ENCODE results near the gene GULP1. TPM values are rescaled to one million over a fixed set of nuclear protein-coding genes. Genes with fewer than 3 reads are reported as not detected.
A peak's percentile ranks its signal among the peaks of the same experiment; 100 is the strongest.

The GULP1 gene
- total RNA-seq, 1 donor from 2014 or later: 29.5 TPM

- Mint-ChIP-seq H3K36me3 (ENCODE audit: low read depth) (no peaks in the 10 kb centered on the region), H3K9me3 (ENCODE audit: low read depth) (no peaks in the 10 kb centered on the region), H3K4me1 (ENCODE audit: low read depth) (peaks cover 69% of the 10 kb centered on the region), H3K27me3 (ENCODE audit: low read depth) (no peaks in the 10 kb centered on the region), H3K27ac (ENCODE audit: unreplicated experiment) (peak overlapping the region; percentile 86), H3K4me3 (ENCODE audit: unreplicated experiment) (peak overlapping the region; percentile 0)
- DNase-seq (ENCODE audit: low spot score): no peak
- TF ChIP-seq CTCF (IDR thresholded peaks at IDR 0.05): peak; percentile 25
Measured at GRCh38 chr2:188322569-188323551, 31.2 kb downstream of the GULP1 start.

GRCh38 chr2:188324067-188324466, 32.4 kb downstream of the GULP1 start:
- H3K36me3 Mint-ChIP-seq (ENCODE audit: low read depth): no peaks in the 10 kb centered on the region
- peaks cover 58% of the 10 kb centered on the region for H3K4me1 Mint-ChIP-seq (ENCODE audit: low read depth)
- no peak for TF ChIP-seq CTCF (IDR thresholded peaks at IDR 0.05)
- H3K27ac Mint-ChIP-seq (ENCODE audit: unreplicated experiment): no peak overlapping the region
- DNase-seq (ENCODE audit: low spot score): no peak
- H3K9me3 Mint-ChIP-seq (ENCODE audit: low read depth): no peaks in the 10 kb centered on the region
- H3K4me3 Mint-ChIP-seq (ENCODE audit: unreplicated experiment): no peak overlapping the region
- no peaks in the 10 kb centered on the region for H3K27me3 Mint-ChIP-seq (ENCODE audit: low read depth)

- Mint-ChIP-seq H3K36me3 (ENCODE audit: low read depth) (no peaks in the 10 kb centered on the region), H3K4me1 (ENCODE audit: low read depth) (peaks cover 51% of the 10 kb centered on the region), H3K9me3 (ENCODE audit: low read depth) (no peaks in the 10 kb centered on the region), H3K27me3 (ENCODE audit: low read depth) (no peaks in the 10 kb centered on the region), H3K27ac (ENCODE audit: unreplicated experiment) (no peak overlapping the region), H3K4me3 (ENCODE audit: unreplicated experiment) (no peak overlapping the region)
- DNase-seq (ENCODE audit: low spot score): no peak
- no peak for TF ChIP-seq CTCF (IDR thresholded peaks at IDR 0.05)
Measured at GRCh38 chr2:188326290-188326668, 34.6 kb downstream of the GULP1 start.

- no peak overlapping the region for H3K4me3 Mint-ChIP-seq (ENCODE audit: unreplicated experiment)
- TF ChIP-seq CTCF (IDR thresholded peaks at IDR 0.05): no peak
- H3K4me1 Mint-ChIP-seq (ENCODE audit: low read depth): peaks cover 51% of the 10 kb centered on the region
Measured at GRCh38 chr2:188326669-188327301, 35.1 kb downstream of the GULP1 start.

GRCh38 chr2:188327518-188328213, 36.0 kb downstream of the GULP1 start:
- Mint-ChIP-seq H3K36me3 (ENCODE audit: low read depth) (no peaks in the 10 kb centered on the region), H3K27me3 (ENCODE audit: low read depth) (no peaks in the 10 kb centered on the region), H3K9me3 (ENCODE audit: low read depth) (no peaks in the 10 kb centered on the region), H3K4me1 (ENCODE audit: low read depth) (peaks cover 48% of the 10 kb centered on the region), H3K4me3 (ENCODE audit: unreplicated experiment) (no peak overlapping the region), H3K27ac (ENCODE audit: unreplicated experiment) (no peak overlapping the region)
- no peak for TF ChIP-seq CTCF (IDR thresholded peaks at IDR 0.05)
- no peak for DNase-seq (ENCODE audit: low spot score)

More at GRCh38 chr2:188326669-188327301, 35.1 kb downstream of the GULP1 start:
- no peaks in the 10 kb centered on the region for H3K36me3 Mint-ChIP-seq (ENCODE audit: low read depth)
- no peaks in the 10 kb centered on the region for H3K27me3 Mint-ChIP-seq (ENCODE audit: low read depth)
- no peaks in the 10 kb centered on the region for H3K9me3 Mint-ChIP-seq (ENCODE audit: low read depth)
- DNase-seq (ENCODE audit: low spot score): no peak
- H3K27ac Mint-ChIP-seq (ENCODE audit: unreplicated experiment): no peak overlapping the region

All from chondrocyte (in vitro differentiated cells).